22Rv1 (cell line): ENCODE results near the gene PTPN3.

Experiments used
- H3K27ac ChIP-seq: fragments of 450-650 bp; 2 replicates; pipeline ENCODE4 v1.5.1; 2017
- ZFX ChIP-seq: fragments of 450-650 bp; IDR thresholded peaks from 2 replicates; pipeline ENCODE4 v1.6.1; 2017; ENCODE audit warnings: antibody characterized with exemption, borderline replicate concordance
- TF ChIP-seq, protein P1 (sequence below): fragments of 450-650 bp; IDR thresholded peaks from 2 replicates; pipeline ENCODE4 v1.5.1; 2017; ENCODE audit warnings: mild to moderate bottlenecking

PTPN3 gene

DNA sequence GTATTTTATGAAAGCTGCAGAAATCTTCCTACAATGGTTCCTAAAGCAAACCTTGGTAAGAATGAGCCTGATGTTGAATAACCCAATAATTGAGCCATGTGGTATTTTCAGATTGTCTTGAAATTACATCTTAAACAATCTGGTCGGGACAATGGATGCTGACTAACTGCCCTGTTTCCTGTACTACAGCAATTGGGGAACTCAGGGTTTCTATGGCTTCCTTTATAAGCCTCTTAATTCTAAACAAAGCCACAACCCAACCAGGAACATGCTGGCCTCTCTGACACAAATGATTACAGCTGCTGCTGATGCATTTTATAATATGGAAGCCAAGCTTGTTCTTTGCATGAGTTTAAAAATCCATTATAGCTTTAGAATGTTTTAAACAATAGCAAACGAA is 30.2 kb downstream of the PTPN3 start:
- TF ChIP-seq ZFX = no peak
- TF ChIP-seq, protein P1, sequence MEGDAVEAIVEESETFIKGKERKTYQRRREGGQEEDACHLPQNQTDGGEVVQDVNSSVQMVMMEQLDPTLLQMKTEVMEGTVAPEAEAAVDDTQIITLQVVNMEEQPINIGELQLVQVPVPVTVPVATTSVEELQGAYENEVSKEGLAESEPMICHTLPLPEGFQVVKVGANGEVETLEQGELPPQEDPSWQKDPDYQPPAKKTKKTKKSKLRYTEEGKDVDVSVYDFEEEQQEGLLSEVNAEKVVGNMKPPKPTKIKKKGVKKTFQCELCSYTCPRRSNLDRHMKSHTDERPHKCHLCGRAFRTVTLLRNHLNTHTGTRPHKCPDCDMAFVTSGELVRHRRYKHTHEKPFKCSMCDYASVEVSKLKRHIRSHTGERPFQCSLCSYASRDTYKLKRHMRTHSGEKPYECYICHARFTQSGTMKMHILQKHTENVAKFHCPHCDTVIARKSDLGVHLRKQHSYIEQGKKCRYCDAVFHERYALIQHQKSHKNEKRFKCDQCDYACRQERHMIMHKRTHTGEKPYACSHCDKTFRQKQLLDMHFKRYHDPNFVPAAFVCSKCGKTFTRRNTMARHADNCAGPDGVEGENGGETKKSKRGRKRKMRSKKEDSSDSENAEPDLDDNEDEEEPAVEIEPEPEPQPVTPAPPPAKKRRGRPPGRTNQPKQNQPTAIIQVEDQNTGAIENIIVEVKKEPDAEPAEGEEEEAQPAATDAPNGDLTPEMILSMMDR = no peak
- no peak overlapping the region for H3K27ac ChIP-seq

GRCh38 chr9:109466623-109467590 is 31.2 kb downstream of the PTPN3 start:
- no peak overlapping the region for H3K27ac ChIP-seq
- TF ChIP-seq, protein P1 = no peak
- TF ChIP-seq ZFX = no peak

GRCh38 chr9:109463924-109464625 is 34.0 kb downstream of the PTPN3 start:
- H3K27ac ChIP-seq = no peak overlapping the region
- TF ChIP-seq ZFX = no peak
- TF ChIP-seq, protein P1 = no peak

DNA sequence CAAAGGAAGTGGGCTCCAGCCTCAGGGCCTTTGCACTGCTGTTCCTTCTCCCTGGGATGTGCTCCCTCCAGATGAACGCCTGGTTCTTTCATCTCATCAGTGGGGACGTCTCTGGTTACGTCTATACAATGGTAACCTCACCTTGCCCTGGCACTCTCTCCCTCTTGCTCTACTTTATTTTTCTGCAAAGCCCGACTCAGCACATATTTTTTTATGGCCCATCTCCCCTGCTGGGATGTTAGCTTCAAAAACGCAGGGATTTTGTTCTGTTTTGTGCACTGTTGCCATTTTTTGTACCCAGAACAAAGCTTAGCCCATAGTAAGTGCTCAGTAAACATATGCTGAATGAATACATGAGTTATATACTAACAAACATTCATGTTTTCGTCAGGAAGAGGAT is 37.5 kb downstream of the PTPN3 start:
- no peak overlapping the region for H3K27ac ChIP-seq
- no peak for TF ChIP-seq ZFX
- TF ChIP-seq, protein P1 = no peak

DNA sequence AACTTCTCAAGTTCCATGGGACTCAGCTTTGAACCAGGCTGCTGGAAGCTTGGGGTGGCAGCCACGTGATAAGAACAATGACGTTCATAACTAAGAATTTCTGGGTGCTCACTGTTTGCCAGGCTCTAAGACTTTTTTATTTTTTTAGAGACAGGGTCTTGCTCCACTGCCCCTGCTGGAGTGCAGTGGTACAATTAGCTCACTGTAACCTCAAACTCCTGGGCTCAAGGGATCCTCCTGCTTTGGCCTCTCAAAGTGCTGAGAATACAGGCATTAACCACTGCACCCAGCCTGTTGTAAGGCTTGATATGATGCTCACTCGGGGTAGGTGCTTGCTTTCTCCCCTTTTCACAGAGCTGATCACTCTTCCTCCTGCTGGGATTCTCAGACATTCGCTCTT is 38.7 kb downstream of the PTPN3 start:
- H3K27ac ChIP-seq = no peak overlapping the region
- TF ChIP-seq, protein P1 = no peak
- TF ChIP-seq ZFX = no peak

GRCh38 chr9:109458453-109459211 is 39.5 kb downstream of the PTPN3 start:
- TF ChIP-seq ZFX = no peak
- TF ChIP-seq, protein P1 = no peak
- no peak overlapping the region for H3K27ac ChIP-seq
